Ovary (tissue), 9 donors: ENCODE results near the gene SCN9A. TPM values are rescaled to one million over a fixed set of nuclear protein-coding genes. Genes with fewer than 3 reads are reported as not detected.
"Not testable (repeated sequence)": the region's sequence is repeated elsewhere in the genome, so short reads cannot be mapped to it uniquely, and the experiment has no call there.

Experiments
- DNase-seq, 5 donors: peaks; one replicate each; pipeline ENCODE4 v3.0.0-alpha.2; 2019 to 2020
- H3K27ac ChIP-seq, 2 donors: fragments of 200-600 bp; one replicate each; pipeline versions ENCODE4 v1.5.1 to v1.8.0; 2019 to 2022
- H3K27me3 ChIP-seq: fragments of 200-600 bp; one replicate; pipeline ENCODE4 v1.8.0; 2022
- H3K36me3 ChIP-seq: fragments of 200-600 bp; sonication (generic); one replicate; pipeline ENCODE4 v1.5.1; 2019
- H3K4me1 ChIP-seq: one replicate; pipeline ENCODE4 v1.8.1; 2013; ENCODE audit warnings: mild to moderate bottlenecking, moderate library complexity; ENCODE audit not compliant: insufficient read depth
- H3K4me3 ChIP-seq: fragments of 200-600 bp; sonication (generic); one replicate; pipeline ENCODE4 v1.5.1; 2017
- H3K9me3 ChIP-seq, 2 donors: fragments of 200-600 bp in 1 of 2; sonication (generic) in 1 of 2; one replicate each; pipeline versions ENCODE4 v1.5.1 to v1.8.1; 2013 to 2019; ENCODE audit warnings: mild to moderate bottlenecking in 1 of 2, moderate library complexity in 1 of 2
- CTCF ChIP-seq, 3 donors: fragments of 450-650 bp in 2 of 3; fragments of 200-600 bp in 1 of 3; IDR thresholded peaks; one replicate each; pipeline versions ENCODE4 v1.5.1 to v1.8.0; 2016 to 2022; ENCODE audit warnings: antibody characterized with exemption in 3 of 3, mild to moderate bottlenecking in 1 of 3
- EP300 ChIP-seq: sonication (generic); formaldehyde crosslinking; IDR thresholded peaks from one replicate; pipeline ENCODE4 v1.6.1; 2017; ENCODE audit warnings: antibody characterized with exemption
- POLR2A ChIP-seq: fragments of 450-650 bp; IDR thresholded peaks from one replicate; pipeline ENCODE4 v1.6.1; 2017; ENCODE audit warnings: antibody characterized with exemption, mild to moderate bottlenecking, moderate library complexity
- WGBS, 3 donors: extraction: QIAGEN DNeasy Blood & Tissue Kit in 1 of 3; methylation state at CpG; one replicate each; pipeline versions ENCODE4 v1.1.5 to v1.1.7; 2013 to 2017; 5-methylcytosine and 5-hydroxymethylcytosine counted together
- intact Hi-C, 4 donors: fragments of 100-400 bp; cut with DNase I; formaldehyde crosslinking; loops; one replicate each; pipeline versions ENCODE4 v1.11.0 to v1.15.1; 2022 to 2023
- polyA plus RNA-seq, 2 donors: library from polyadenylated mRNA; stranded (reverse); fragments of 200-250 nt in 1 of 2; fragments of 350-450 nt in 1 of 2; fragmentation: Illumina TruSeq in 1 of 2; extraction: RNeasy Lipid Tissue Mini Kit (QIAGEN cat#74804) in 1 of 2; gene quantifications; one replicate each; pipeline ENCODE4 v1.2.3, GENCODE V29; 2013 to 2014
- total RNA-seq, 7 donors: library from RNA; depleted of rRNA in 2 of 7; stranded (reverse); fragments of >200 nt in 2 of 7; fragmentation: NEBNext Ultra II Directional in 3 of 7; extraction: Animal tissue kit (Norgen Biotek cat#: 25700) in 3 of 7; gene quantifications; one replicate each; pipeline versions ENCODE4 v1.1.0 to v1.2.4, GENCODE V29; 2016 to 2023
- donor health status: DM: no; HTN: no; CAD: no; lungs with moderate emphysema.
- donor health status: DM: no; HTN: no; CAD: no.
- donor health status: Bipolar disorder and iron deficiency.
- donor health status: DM: yes; HTN: yes; CAD: no.
- donor health status: DM: no; HTN: no; CAD: no.
- donor health status: DM: yes; HTN: yes; CAD: no.

The SCN9A gene
- total and polyA plus RNA-seq, 9 donors: 0.33 to 4.5 (median 1.3) TPM

- Histone ChIP-seq H3K4me1 (no peaks in the 10 kb centered on the region), H3K27me3 (no peaks in the 10 kb centered on the region), H3K27ac (no peak overlapping the region), H3K36me3 (no peaks in the 10 kb centered on the region), H3K9me3 (no peaks in the 10 kb centered on the region), H3K4me3 (no peak overlapping the region)
- intact Hi-C loops: no loop called here
- 82 to 85% (median 84%) methylated on average over 2 of the region's 2 CpGs for WGBS, 3 donors
- TF ChIP-seq POLR2A: no peak
- TF ChIP-seq EP300: no peak
- no peak for TF ChIP-seq CTCF (IDR thresholded peaks at IDR 0.05)
- no peak for DNase-seq
These were observed 41.9 kb upstream of the SCN9A start for GRCh38 chr2:166417669-166418068.

GRCh38 chr2:166413255-166413654 is 37.5 kb upstream of the SCN9A start:
- WGBS, 3 donors: 75 to 88% (median 87%) methylated on average over 1 of the region's 1 CpG
- intact Hi-C loops: no loop called here
- no peaks in the 10 kb centered on the region for H3K9me3 ChIP-seq

GRCh38 chr2:166411473-166412230 is 35.9 kb upstream of the SCN9A start:
- H3K36me3 ChIP-seq: no peaks in the 10 kb centered on the region
- DNase-seq: no peak
- WGBS, 3 donors: 7 to 20% (median 19%) methylated on average over 6 of the region's 6 CpGs
- no peaks in the 10 kb centered on the region for H3K9me3 ChIP-seq
- TF ChIP-seq POLR2A (no peak), EP300 (no peak), CTCF (IDR thresholded peaks at IDR 0.05) (no peak)
- H3K4me1 ChIP-seq: no peaks in the 10 kb centered on the region
- H3K27me3 ChIP-seq: no peaks in the 10 kb centered on the region
- intact Hi-C loops: no loop called here
- no peak overlapping the region for H3K27ac ChIP-seq
- H3K4me3 ChIP-seq: no peak overlapping the region

More at GRCh38 chr2:166413255-166413654, 37.5 kb upstream of the SCN9A start:
- no peaks in the 10 kb centered on the region for H3K27me3 ChIP-seq
- no peak for DNase-seq
- no peaks in the 10 kb centered on the region for H3K36me3 ChIP-seq
- H3K4me3 ChIP-seq: no peak overlapping the region
- no peak for TF ChIP-seq POLR2A
- no peak for TF ChIP-seq CTCF (IDR thresholded peaks at IDR 0.05)
- TF ChIP-seq EP300: no peak
- H3K4me1 ChIP-seq: no peaks in the 10 kb centered on the region
- no peak overlapping the region for H3K27ac ChIP-seq

- WGBS, 3 donors: 64 to 69% (median 65%) methylated on average over 7 of the region's 7 CpGs
- DNase-seq: no peak
- no peak overlapping the region for H3K4me3 ChIP-seq
- H3K27ac ChIP-seq: no peak overlapping the region
- H3K27me3 ChIP-seq: no peaks in the 10 kb centered on the region
- TF ChIP-seq EP300 (no peak), POLR2A (no peak), CTCF (IDR thresholded peaks at IDR 0.05) (no peak)
- no peaks in the 10 kb centered on the region for H3K36me3 ChIP-seq
- no peaks in the 10 kb centered on the region for H3K9me3 ChIP-seq
- intact Hi-C loops: no loop called here
- H3K4me1 ChIP-seq: no peaks in the 10 kb centered on the region
These were observed 35.2 kb upstream of the SCN9A start for GRCh38 chr2:166410828-166411472.

- intact Hi-C loops, H3K9me3 ChIP-seq, DNase-seq, H3K4me1 ChIP-seq, H3K36me3 ChIP-seq, H3K4me3 ChIP-seq, H3K27ac ChIP-seq, H3K27me3 ChIP-seq: not testable (repeated sequence)
- 90 to 97% (median 93%) methylated on average over 2 of the region's 2 CpGs for WGBS, 3 donors
These were observed 32.0 kb upstream of the SCN9A start for GRCh38 chr2:166407746-166408145.
